Adipocyte (in vitro differentiated cells): Measurements from ENCODE around the gene MDM2.
A peak's percentile ranks its signal among the peaks of the same experiment; 100 is the strongest.

Source experiments
- DNase-seq: peaks from one replicate; pipeline ENCODE4 v3.0.0-alpha.2; 2015; ENCODE audit warnings: low read depth
- H3K27me3 ChIP-seq: replicated peaks from 2 replicates; pipeline ENCODE4 v1.7.0; 2013; ENCODE audit warnings: mild to moderate bottlenecking, low read length, moderate library complexity; ENCODE audit not compliant: control insufficient read depth, insufficient read depth
- H3K36me3 ChIP-seq: 2 replicates; pipeline ENCODE4 v1.7.0; 2013; ENCODE audit warnings: low read length, mild to moderate bottlenecking, moderate library complexity; ENCODE audit not compliant: control insufficient read depth, insufficient read depth, severe bottlenecking
- H3K4me1 ChIP-seq: 2 replicates; pipeline ENCODE4 v1.7.0; 2013; ENCODE audit warnings: mild to moderate bottlenecking, low read length, moderate library complexity; ENCODE audit not compliant: control insufficient read depth, insufficient read depth
- H3K4me3 ChIP-seq: 2 replicates; pipeline ENCODE4 v1.7.0; 2013; ENCODE audit warnings: mild to moderate bottlenecking, low read length, moderate library complexity
- H3K9ac ChIP-seq: 2 replicates; pipeline ENCODE4 v1.7.0; 2013; ENCODE audit warnings: mild to moderate bottlenecking, low read length, moderate library complexity
- H3K9me3 ChIP-seq: 2 replicates; pipeline ENCODE4 v1.7.0; 2013; ENCODE audit warnings: mild to moderate bottlenecking, low read length, moderate library complexity; ENCODE audit not compliant: control insufficient read depth

Gene MDM2

DNA sequence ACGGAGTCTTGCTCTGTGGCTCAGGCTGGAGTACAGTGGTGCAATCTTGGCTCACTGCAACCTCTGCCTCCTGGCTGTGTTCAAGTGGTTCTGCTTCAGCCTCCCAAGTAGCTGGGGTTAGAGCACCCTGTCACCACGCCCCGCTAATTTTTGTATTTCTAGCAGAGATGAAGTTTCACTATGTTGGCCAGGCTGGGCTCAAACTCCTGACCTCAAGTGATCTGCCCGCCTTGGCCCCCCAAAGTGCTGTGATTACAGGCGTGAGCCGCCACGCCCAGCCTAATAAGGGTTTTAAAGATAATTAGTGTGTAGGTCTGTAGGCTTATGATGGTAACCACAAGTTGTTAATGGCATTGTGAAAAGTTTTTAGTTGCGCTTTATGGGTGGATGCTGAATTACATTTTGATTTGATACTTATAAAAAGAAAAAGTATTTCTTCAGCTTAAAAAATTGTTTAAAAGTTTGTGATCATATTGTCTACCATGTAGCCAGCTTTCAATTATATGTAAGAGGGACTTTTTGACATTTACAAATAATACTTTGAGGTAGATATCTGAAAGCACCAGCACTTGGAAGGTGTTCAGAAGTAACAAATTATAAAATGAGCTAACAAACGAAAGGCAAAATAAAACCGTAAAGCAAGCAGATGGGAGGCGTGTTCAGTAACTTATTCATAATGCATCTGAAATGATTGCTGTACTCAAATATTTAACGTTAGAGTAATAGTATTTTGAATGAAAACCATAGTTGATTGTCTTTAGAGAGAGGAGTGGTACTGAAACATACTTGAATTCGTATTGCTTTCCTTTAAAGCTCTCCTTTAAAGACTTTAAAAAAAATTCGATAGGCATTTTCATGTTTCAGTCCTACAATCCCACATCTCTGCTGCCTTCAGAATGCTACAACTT lies 37.1 kb downstream of the MDM2 start:
- Histone ChIP-seq H3K36me3 (peaks cover 43% of the 10 kb centered on the region), H3K4me1 (peaks cover 4% of the 10 kb centered on the region), H3K27me3 (no peaks in the 10 kb centered on the region), H3K9ac (no peak overlapping the region), H3K9me3 (no peaks in the 10 kb centered on the region), H3K4me3 (no peak overlapping the region)
- no peak for DNase-seq

DNA sequence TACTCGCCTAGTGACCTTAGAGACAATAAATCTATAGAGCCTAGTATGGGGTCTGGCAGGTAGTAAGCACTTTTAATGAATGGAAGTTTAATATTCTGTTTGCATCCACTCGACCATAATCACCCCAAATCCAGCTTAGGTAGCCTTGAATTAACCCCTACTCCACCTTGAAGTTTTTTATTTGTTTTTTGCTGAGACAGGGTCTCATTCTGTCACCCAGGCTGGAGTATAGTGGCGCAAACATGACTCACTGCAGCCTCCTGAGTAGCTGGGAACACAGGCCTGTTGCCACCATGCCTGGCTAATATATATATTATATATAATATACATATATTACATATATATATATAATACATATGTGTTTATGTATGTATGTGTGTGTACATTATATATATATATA lies 38.8 kb downstream of the MDM2 start:
- Histone ChIP-seq H3K4me1 (peaks cover 6% of the 10 kb centered on the region), H3K9ac (no peak overlapping the region), H3K36me3 (peaks cover 26% of the 10 kb centered on the region), H3K4me3 (no peak overlapping the region), H3K27me3 (no peaks in the 10 kb centered on the region), H3K9me3 (no peaks in the 10 kb centered on the region)
- DNase-seq, result no peak

DNA sequence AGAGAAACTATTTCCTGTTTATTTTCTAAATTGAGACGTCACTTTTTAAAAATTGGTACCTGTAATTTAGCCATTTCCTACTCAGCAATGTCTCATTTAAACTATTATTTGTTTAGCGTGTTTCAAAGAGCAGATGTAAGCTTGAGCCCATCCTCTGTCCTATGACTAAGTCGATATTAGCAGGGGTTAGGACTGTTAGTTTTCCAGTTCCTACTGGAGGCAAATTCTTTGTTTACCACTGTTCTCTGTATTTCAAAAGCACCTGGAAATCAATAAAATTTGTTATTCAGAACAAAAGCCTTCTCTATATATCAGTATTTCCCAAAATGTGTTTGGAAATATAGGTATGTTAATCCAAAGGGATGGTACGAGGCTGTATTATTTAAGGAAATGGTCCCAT lies 42.4 kb downstream of the MDM2 start:
- H3K36me3 ChIP-seq, result peaks cover 9% of the 10 kb centered on the region
- peaks cover 4% of the 10 kb centered on the region for H3K4me1 ChIP-seq
- H3K27me3 ChIP-seq, result no peaks in the 10 kb centered on the region
- no peaks in the 10 kb centered on the region for H3K9me3 ChIP-seq
- no peak overlapping the region for H3K9ac ChIP-seq
- H3K4me3 ChIP-seq, result no peak overlapping the region
- DNase-seq, result no peak

DNA sequence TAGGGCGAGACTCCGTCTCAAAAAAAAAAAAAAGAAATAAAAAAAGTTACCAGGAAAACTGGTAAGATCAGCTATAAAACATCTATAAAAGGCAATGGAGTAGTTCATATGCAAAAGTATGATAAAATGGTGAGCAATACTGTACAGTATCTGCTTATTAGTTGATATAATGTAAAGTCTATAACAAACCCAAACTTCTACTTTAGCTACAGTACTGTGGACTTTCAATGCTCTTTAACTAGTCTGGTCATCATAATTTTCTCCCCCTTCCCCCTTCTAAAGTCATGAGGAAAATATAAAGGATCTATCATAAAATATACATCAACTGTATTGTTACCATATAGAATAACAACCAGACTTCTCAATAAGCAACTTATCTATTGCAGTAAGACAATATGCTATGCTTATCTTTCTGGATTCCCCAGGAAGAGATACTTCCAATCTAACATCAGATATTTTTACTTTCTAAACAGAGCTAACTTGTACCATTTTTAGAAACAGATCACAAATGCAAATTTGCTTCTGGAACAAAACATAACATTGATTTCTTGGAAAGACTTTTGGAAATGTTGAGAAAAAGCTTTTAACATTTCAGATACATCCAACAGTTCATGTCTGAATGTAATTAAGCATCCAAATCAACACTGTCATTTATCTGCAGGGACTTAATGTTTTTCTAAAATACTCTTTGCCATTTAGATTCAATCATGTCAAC lies 43.8 kb downstream of the MDM2 start:
- Histone ChIP-seq H3K4me3 (no peak overlapping the region), H3K9ac (no peak overlapping the region), H3K27me3 (no peaks in the 10 kb centered on the region), H3K36me3 (peaks cover 23% of the 10 kb centered on the region), H3K9me3 (no peaks in the 10 kb centered on the region), H3K4me1 (peaks cover 4% of the 10 kb centered on the region)
- DNase-seq, result no peak

DNA sequence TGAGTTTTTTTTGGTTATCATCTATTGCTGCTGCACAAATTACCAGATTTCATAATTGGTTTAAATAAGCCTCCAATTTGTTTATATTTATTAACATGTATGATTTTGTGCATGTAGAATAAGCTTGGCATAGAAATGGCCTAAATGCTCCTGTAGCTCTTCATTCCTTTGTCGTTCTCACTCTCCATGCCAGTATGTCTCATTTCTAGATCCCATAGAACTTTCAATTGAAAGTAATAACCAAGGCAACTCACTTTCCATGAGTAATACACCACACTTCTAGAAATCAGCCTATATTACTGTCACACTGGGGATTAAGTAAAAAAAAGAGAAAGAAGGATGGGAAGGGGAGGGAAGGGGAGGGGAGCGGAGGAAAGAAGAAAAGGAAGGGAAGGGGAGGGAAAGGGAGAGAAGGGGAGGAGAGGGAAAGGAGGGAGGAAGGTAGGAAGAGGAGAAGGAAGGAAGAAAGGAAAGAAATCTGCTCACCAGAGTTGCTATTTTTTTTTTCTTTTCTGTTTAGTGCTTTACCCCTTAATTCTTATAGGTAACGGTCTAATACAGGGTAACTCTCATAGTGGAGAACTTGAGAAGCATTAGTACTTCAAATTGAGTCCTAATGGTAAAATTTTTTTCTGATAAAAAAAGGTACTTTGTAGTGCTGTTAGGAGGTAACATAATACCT lies 45.6 kb downstream of the MDM2 start:
- Histone ChIP-seq H3K9ac (no peak overlapping the region), H3K36me3 (peaks cover 39% of the 10 kb centered on the region), H3K4me3 (no peak overlapping the region), H3K4me1 (peaks cover 4% of the 10 kb centered on the region), H3K9me3 (no peaks in the 10 kb centered on the region), H3K27me3 (no peaks in the 10 kb centered on the region)
- DNase-seq, result no peak

DNA sequence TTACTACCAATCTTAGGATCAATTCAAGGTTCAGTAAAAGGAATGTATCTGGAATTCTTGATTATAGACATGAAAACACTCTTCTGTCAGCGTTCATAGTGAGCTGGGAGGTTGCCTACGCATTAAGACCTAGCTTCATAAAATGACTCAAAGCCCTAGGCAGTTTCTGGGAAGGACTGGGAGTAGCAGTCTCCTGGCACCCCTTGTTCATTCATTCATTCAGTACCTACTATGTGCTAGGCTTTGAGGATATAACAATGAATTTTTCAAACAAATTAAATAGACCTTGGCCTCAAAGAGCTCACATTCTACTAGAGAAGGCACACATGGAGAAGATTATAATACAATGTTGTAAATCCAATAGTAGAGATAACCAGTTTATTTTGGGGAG lies 46.1 kb downstream of the MDM2 start:
- Histone ChIP-seq H3K9ac (no peak overlapping the region), H3K9me3 (no peaks in the 10 kb centered on the region), H3K36me3 (peaks cover 43% of the 10 kb centered on the region), H3K4me3 (no peak overlapping the region), H3K4me1 (peaks cover 4% of the 10 kb centered on the region), H3K27me3 (no peaks in the 10 kb centered on the region)
- no peak for DNase-seq

DNA sequence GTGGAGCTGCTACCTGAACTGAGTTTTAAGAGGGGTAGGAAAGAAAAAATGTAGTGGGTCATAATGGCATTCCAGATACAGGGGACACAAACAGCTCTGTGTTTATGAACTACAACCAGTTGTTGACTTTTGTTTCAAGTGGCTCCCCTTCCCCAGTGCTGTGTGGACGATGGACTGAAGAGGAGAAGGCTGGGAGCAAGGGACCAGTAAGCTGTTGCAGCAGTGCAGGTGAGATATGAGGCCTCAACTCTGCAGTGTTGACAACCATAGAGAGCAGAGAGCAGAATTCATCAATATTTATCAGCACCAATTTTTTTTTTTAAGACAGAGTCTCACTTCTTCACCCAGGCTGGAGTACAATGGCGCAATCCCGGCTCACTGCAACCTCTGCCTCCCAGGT lies 46.6 kb downstream of the MDM2 start:
- Histone ChIP-seq H3K27me3 (no peaks in the 10 kb centered on the region), H3K4me1 (peaks cover 4% of the 10 kb centered on the region), H3K9me3 (no peaks in the 10 kb centered on the region), H3K4me3 (no peak overlapping the region), H3K36me3 (peaks cover 47% of the 10 kb centered on the region), H3K9ac (no peak overlapping the region)
- no peak for DNase-seq

DNA sequence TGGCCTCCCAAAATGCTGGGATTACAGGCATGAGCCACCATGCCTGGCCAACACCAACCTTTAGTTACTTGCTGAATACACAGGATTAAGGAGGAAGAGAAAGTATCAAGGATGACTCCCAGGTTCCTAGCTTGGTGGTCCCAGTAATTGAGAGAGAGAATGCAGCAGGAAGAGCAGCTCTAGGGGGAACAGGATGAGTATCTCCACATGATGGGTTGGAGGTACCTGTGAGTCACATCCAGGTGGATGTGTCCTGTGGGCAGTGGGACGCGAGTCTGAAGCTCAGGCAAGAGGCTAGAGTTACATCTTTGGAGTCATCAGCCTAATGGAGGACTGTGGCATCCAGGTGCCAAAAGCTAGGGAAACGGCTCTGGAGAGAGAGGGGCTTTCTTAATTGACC lies 47.1 kb downstream of the MDM2 start:
- Histone ChIP-seq H3K27me3 (no peaks in the 10 kb centered on the region), H3K9ac (no peak overlapping the region), H3K4me1 (peaks cover 4% of the 10 kb centered on the region), H3K4me3 (no peak overlapping the region), H3K36me3 (peaks cover 47% of the 10 kb centered on the region), H3K9me3 (no peaks in the 10 kb centered on the region)
- DNase-seq, result no peak

DNA sequence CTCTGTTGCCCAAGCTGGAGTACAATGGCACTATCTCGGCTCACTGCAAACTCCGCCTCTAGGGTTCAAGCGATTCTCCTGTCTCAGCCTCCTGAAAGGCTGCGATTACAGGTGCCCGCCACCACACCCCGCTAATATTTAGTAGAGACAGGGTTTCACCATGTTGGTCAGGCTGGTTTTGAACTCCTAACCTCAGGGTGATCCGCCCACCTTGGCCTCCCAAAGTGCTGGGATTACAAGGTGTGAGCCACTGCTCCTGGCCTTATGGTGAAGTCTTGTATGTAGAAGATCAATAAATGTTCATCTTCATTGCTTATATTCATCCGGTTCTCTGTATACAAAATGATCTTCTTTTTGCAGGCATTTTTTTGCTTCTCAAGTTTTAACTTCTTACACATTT lies 47.8 kb downstream of the MDM2 start:
- H3K9me3 ChIP-seq, result no peaks in the 10 kb centered on the region
- H3K9ac ChIP-seq, result no peak overlapping the region
- no peaks in the 10 kb centered on the region for H3K27me3 ChIP-seq
- no peak for DNase-seq
- peaks cover 54% of the 10 kb centered on the region for H3K36me3 ChIP-seq
- no peak overlapping the region for H3K4me3 ChIP-seq
- no peaks in the 10 kb centered on the region for H3K4me1 ChIP-seq

DNA sequence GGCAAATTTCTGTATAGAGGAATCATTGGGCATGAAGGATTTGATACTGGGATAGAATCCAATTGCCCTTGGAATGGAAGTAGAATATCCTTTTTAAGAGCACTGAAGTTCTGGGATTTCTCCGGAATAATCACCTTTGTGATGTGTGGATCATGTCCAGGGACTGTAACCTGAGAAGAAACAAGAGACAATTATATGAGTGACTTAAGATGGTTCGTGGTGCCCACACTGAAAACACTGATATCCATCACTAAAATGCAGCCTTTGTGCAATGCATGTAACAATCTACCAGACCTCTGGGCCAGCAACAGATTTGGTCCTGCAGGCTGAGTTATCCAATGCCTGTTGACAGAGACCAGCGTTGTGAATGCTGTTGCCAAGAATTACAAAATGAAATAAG lies 48.5 kb downstream of the MDM2 start:
- H3K9ac ChIP-seq, result no peak overlapping the region
- DNase-seq, result peak; percentile 26
- no peaks in the 10 kb centered on the region for H3K4me1 ChIP-seq
- no peak overlapping the region for H3K4me3 ChIP-seq
- H3K27me3 ChIP-seq, result no peaks in the 10 kb centered on the region
- no peaks in the 10 kb centered on the region for H3K9me3 ChIP-seq
- peaks cover 55% of the 10 kb centered on the region for H3K36me3 ChIP-seq

DNA sequence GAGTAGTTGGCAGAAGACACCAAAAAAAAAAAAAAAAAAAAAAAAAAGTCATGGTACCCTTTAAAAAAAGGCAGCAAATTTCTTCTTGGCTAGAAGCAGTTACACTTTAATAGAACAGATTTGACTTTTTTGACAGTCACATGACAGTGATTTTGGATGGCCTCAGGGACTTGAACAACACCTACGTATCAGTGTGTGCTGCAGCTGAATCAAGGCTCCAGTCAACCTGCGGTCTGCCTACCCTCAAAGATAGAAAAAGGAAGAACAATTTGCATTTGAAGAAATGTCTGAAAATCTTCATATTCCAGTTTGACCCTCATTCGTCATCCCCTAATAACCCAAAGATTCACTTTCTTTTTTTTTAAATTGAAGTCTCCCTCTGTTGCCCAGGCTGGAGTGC lies 53.9 kb downstream of the MDM2 start:
- no peak for DNase-seq
- Histone ChIP-seq H3K9me3 (no peaks in the 10 kb centered on the region), H3K27me3 (no peaks in the 10 kb centered on the region), H3K36me3 (peaks cover 63% of the 10 kb centered on the region), H3K4me1 (peaks cover 10% of the 10 kb centered on the region), H3K4me3 (no peak overlapping the region), H3K9ac (no peak overlapping the region)
